GM12873 (cell line): ENCODE results near the gene EXOC1.

Experiments
- TF ChIP-seq, protein P1 (sequence below): IDR thresholded peaks from 2 replicates; pipeline ENCODE4 v1.5.1; 2012; ENCODE audit warnings: low read depth, mild to moderate bottlenecking, moderate library complexity, low read length, control low read depth; ENCODE audit not compliant: insufficient read depth; ENCODE audit errors: missing control alignments

Gene EXOC1

DNA sequence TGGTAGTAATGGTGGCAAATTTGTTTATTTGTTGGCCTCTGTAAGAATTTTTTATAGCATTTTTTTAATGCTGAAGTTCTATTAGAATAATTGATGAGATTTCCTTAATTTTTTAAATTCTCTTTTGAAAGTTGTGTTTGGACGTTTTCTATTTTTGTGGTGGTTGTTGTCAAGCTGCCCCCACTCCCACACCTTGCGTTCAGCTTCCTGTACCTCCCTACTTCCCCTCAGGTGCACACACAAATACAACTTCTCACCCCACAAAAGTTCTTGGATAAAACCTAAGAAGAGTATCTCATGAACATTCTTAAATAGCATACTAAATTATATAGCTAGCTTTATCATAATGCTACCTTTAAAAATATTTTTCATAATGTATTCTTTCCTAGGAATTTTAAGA, 38.7 kb downstream of the EXOC1 start:
- TF ChIP-seq, protein P1, sequence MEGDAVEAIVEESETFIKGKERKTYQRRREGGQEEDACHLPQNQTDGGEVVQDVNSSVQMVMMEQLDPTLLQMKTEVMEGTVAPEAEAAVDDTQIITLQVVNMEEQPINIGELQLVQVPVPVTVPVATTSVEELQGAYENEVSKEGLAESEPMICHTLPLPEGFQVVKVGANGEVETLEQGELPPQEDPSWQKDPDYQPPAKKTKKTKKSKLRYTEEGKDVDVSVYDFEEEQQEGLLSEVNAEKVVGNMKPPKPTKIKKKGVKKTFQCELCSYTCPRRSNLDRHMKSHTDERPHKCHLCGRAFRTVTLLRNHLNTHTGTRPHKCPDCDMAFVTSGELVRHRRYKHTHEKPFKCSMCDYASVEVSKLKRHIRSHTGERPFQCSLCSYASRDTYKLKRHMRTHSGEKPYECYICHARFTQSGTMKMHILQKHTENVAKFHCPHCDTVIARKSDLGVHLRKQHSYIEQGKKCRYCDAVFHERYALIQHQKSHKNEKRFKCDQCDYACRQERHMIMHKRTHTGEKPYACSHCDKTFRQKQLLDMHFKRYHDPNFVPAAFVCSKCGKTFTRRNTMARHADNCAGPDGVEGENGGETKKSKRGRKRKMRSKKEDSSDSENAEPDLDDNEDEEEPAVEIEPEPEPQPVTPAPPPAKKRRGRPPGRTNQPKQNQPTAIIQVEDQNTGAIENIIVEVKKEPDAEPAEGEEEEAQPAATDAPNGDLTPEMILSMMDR, result no peak

DNA sequence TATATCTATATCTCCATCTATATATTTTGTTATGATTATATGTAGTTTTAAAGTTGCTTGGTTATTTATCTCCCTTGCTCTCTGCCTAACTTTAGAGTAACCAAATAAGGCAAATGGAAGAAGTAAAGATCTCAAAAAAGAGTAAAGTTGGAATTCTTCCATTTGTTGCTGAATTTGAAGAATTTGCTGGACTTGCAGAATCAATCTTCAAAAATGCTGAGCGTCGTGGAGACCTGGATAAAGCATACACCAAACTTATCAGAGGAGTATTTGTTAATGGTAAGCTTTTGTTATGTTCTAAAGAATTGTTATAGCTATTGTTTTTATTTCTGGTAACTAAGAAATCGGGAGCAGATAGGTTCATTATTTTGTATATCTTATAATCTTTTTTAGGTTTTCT, 43.2 kb downstream of the EXOC1 start:
- TF ChIP-seq, protein P1, result no peak

- TF ChIP-seq, protein P1, result no peak
Observed at GRCh38 chr4:55902677-55903076, 49.2 kb downstream of the EXOC1 start.

DNA sequence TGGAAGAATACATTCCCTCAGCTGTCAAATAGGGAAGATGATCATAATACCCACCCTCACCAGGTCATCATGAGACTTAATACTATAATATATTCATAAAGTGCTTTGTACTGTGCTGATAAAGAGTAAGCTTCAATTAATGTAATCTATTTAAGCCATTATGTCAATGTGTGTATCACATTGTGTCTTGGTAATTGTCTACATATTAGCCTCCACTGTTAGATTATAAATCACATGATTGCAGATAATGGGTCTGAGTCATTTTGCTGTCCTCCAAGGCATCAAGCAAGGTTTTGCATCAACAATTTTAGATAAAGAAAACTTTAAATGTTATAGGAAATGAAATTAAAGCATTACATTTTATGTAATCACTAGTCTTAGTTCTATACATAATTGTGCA, 50.1 kb downstream of the EXOC1 start:
- TF ChIP-seq, protein P1, result no peak

DNA sequence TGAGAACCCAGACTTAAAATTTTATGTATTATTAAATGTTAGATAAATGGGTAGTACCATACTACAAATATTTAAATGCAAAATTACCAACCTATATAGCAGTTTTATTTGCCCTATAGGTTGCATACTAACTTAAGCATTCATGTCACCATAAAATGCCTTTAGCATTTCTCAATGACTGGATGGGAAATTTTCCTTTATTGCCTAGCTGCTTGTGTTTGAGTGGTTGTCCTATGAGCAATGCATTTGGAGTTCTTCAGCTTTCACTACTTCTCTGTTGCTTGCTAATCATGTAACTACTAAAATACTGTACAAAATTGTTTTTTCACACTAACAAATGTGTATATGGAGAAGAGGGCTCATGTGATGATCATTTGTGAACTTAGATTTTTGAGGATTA, 51.1 kb downstream of the EXOC1 start:
- TF ChIP-seq, protein P1, result no peak

- TF ChIP-seq, protein P1, result no peak
Observed at GRCh38 chr4:55906323-55906722, 52.9 kb downstream of the EXOC1 start.

DNA sequence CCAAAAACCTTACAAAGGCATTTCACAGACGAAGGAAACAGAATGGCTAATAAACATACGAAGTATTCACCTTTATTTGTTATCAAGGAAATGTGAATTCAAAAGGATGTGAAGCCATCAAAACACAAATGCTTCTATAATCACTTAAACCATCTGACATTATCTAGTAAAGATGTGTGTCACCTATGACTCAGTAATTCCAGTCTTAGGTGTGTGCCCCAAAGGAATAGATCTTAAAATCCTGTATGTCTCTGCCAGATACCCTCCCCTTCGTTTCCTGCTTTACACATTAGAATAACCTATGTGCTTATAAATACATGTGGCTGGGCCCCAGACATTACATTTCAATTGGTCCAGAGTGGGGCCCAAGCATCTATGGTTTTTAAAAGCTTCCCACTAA, 53.5 kb downstream of the EXOC1 start:
- TF ChIP-seq, protein P1, result no peak
